ENCODE results near the gene SERP2. TPM values are rescaled to one million over a fixed set of nuclear protein-coding genes. Genes with fewer than 3 reads are reported as not detected.
A peak's percentile ranks its signal among the peaks of the same experiment; 100 is the strongest.

Gene SERP2
- total and polyA plus RNA-seq, 9 of the 15 experiments (the other 6 are each of a cell fraction or from before 2014, with no cell fraction given), result 0.13 TPM; not detected in 8

DNA sequence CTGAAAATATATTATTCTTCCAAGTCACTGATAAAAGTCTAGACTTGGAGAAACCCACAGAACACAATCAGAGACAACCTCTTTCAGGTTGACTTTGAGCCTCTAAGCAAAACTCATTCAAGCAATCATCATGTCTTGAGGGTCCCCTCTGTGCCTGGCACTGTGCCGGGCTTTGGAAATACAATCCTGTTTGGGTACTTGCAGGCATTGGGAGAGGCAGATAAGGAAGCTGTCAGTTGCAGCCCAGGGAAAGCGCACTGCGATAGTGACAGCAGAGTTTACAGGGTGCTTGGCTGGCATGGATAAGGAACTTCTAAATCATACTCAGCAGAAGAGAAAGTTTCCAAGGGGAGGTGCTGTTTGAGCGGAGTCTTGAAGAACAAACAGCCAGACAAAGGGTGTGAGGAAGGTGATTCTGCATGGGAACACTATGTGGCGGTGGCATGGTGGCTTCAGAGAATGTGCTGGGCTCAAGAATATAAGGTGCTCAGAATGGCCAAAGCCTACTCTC lies 9.1 kb downstream of the SERP2 start (continued):
- TF ChIP-seq, protein P1, sequence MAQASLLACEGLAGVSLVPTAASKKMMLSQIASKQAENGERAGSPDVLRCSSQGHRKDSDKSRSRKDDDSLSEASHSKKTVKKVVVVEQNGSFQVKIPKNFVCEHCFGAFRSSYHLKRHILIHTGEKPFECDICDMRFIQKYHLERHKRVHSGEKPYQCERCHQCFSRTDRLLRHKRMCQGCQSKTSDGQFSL (CRISPR knock-in tag; IDR thresholded peaks at IDR 0.05), result no peak
- TF ChIP-seq, protein P1 (tag; IDR thresholded peaks at IDR 0.05), result no peak
- TF ChIP-seq ZC3H8 (IDR thresholded peaks at IDR 0.05), result no peak
- TF ChIP-seq GABPB1 (CRISPR knock-in tag; IDR thresholded peaks at IDR 0.05), result no peak
- TF ChIP-seq SAFB (IDR thresholded peaks at IDR 0.05; ENCODE audit: borderline replicate concordance, low read depth, low read length), result no peak
- TF ChIP-seq KLF6 (CRISPR knock-in tag; IDR thresholded peaks at IDR 0.05; ENCODE audit: borderline replicate concordance), result no peak
- no peak for TF ChIP-seq ZFPM2 (CRISPR knock-in tag; IDR thresholded peaks at IDR 0.05)
- TF ChIP-seq ZNF384 (IDR thresholded peaks at IDR 0.05; ENCODE audit: low read depth, low read length), result 0 out of 2 replicates have a peak, but pooled peaks have one; percentile 8
- peak; percentile 58 for TF ChIP-seq L3MBTL2 (IDR thresholded peaks at IDR 0.05)
- peak; percentile 95 for TF ChIP-seq ARID1B (IDR thresholded peaks at IDR 0.05)
- TF ChIP-seq EGR1 (conservative IDR thresholded peaks at IDR 0.05), result no peak
- TF ChIP-seq RB1 (IDR thresholded peaks at IDR 0.05; ENCODE audit: low read depth), result no peak
- no peak for TF ChIP-seq ZNF146 (CRISPR knock-in tag; IDR thresholded peaks at IDR 0.05; ENCODE audit: unreplicated experiment)
- no peak for TF ChIP-seq ZNF324 (CRISPR knock-in tag; IDR thresholded peaks at IDR 0.05)
- TF ChIP-seq, protein P2, sequence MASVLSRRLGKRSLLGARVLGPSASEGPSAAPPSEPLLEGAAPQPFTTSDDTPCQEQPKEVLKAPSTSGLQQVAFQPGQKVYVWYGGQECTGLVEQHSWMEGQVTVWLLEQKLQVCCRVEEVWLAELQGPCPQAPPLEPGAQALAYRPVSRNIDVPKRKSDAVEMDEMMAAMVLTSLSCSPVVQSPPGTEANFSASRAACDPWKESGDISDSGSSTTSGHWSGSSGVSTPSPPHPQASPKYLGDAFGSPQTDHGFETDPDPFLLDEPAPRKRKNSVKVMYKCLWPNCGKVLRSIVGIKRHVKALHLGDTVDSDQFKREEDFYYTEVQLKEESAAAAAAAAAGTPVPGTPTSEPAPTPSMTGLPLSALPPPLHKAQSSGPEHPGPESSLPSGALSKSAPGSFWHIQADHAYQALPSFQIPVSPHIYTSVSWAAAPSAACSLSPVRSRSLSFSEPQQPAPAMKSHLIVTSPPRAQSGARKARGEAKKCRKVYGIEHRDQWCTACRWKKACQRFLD (CRISPR knock-in tag; IDR thresholded peaks at IDR 0.05), result peak; percentile 69; the same call in 1 of the 2 replicates
- TF ChIP-seq ZBTB17 (CRISPR knock-in tag; IDR thresholded peaks at IDR 0.05), result no peak
- TF ChIP-seq ZNF174 (CRISPR knock-in tag; IDR thresholded peaks at IDR 0.05), result no peak
- TF ChIP-seq EWSR1 (IDR thresholded peaks at IDR 0.05; ENCODE audit: borderline replicate concordance, low read depth, partially characterized antibody), result no peak
- TF ChIP-seq, protein P3, sequence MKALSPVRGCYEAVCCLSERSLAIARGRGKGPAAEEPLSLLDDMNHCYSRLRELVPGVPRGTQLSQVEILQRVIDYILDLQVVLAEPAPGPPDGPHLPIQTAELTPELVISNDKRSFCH (CRISPR knock-in tag; IDR thresholded peaks at IDR 0.05), result no peak
- TF ChIP-seq, protein P3 (tag; IDR thresholded peaks at IDR 0.05), result no peak
- TF ChIP-seq ZNF551 (CRISPR knock-in tag; IDR thresholded peaks at IDR 0.05), result no peak
- TF ChIP-seq ZNF785 (CRISPR knock-in tag; IDR thresholded peaks at IDR 0.05), result no peak
- TF ChIP-seq, protein P4, sequence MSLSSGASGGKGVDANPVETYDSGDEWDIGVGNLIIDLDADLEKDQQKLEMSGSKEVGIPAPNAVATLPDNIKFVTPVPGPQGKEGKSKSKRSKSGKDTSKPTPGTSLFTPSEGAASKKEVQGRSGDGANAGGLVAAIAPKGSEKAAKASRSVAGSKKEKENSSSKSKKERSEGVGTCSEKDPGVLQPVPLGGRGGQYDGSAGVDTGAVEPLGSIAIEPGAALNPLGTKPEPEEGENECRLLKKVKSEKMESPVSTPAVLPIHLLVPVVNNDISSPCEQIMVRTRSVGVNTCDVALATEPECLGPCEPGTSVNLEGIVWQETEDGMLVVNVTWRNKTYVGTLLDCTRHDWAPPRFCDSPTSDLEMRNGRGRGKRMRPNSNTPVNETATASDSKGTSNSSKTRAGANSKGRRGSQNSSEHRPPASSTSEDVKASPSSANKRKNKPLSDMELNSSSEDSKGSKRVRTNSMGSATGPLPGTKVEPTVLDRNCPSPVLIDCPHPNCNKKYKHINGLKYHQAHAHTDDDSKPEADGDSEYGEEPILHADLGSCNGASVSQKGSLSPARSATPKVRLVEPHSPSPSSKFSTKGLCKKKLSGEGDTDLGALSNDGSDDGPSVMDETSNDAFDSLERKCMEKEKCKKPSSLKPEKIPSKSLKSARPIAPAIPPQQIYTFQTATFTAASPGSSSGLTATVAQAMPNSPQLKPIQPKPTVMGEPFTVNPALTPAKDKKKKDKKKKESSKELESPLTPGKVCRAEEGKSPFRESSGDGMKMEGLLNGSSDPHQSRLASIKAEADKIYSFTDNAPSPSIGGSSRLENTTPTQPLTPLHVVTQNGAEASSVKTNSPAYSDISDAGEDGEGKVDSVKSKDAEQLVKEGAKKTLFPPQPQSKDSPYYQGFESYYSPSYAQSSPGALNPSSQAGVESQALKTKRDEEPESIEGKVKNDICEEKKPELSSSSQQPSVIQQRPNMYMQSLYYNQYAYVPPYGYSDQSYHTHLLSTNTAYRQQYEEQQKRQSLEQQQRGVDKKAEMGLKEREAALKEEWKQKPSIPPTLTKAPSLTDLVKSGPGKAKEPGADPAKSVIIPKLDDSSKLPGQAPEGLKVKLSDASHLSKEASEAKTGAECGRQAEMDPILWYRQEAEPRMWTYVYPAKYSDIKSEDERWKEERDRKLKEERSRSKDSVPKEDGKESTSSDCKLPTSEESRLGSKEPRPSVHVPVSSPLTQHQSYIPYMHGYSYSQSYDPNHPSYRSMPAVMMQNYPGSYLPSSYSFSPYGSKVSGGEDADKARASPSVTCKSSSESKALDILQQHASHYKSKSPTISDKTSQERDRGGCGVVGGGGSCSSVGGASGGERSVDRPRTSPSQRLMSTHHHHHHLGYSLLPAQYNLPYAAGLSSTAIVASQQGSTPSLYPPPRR (CRISPR knock-in tag; IDR thresholded peaks at IDR 0.05; ENCODE audit: borderline replicate concordance), result no peak

Measured in K562 (cell line).